GM18861 (cell line): ENCODE results near the gene LRRC47.

ENCODE experiments used
- ATAC-seq: cut with Tn5 transposase; IDR thresholded peaks from one replicate; pipeline ENCODE4 v1.9.1; 2021; ENCODE audit not compliant: unreplicated experiment

The LRRC47 gene

DNA sequence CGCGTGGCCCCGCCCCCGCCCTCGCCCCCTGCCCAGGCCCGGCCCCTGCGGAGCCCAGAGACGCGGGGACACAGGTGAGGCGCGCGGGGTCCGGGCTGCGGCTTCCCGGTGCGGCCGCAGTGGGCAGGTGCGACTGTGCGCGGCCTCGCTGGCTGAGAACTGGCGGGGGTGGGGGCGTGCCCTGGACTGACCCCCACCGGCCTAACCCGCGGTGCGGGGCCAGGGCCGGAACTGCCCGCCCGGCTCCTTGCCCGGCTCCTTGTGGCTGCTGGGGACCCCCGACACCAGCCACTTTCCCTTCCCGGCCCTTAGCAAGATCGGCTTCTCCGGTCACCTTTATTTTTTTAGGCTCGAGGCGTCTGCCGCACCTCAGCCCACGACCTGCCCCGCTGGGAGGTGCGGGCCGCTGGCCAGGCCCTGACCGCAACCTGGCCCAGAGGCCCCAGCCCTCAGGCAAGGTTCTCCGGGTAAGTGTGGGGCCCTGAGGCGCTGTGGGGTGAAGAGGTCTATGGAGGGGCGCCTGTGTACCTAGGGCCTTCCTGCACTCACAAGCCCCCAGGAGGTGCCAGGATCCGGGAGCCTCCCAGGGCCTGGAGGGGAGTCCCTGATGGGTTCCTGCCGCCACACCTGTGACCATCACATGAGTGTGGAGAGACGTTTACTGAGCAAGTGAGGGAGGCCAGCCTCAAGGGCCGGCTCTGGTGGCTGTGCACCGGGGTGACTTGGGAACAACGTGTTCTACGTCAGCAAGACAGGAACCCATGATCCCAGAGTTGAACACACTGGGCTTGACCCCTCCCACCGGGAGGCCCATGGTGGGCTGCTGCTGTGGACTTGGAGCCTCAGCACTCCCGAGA is 23.4 kb downstream of the LRRC47 start, which contains the start of gene SMIM1:
TSS of gene SMIM1 (plus strand) at position 35 of the 857 bp plus-strand sequence. CDS start 2,625 bp downstream, outside the sequence.
- ATAC-seq = no peak

- ATAC-seq = no peak
Observed at GRCh38 chr1:3772027-3772714, 24.1 kb downstream of the LRRC47 start.

GRCh38 chr1:3771108-3772026 is 24.9 kb downstream of the LRRC47 start:
- no peak for ATAC-seq

- no peak for ATAC-seq
Observed at GRCh38 chr1:3770047-3770765, 26.1 kb downstream of the LRRC47 start.

DNA sequence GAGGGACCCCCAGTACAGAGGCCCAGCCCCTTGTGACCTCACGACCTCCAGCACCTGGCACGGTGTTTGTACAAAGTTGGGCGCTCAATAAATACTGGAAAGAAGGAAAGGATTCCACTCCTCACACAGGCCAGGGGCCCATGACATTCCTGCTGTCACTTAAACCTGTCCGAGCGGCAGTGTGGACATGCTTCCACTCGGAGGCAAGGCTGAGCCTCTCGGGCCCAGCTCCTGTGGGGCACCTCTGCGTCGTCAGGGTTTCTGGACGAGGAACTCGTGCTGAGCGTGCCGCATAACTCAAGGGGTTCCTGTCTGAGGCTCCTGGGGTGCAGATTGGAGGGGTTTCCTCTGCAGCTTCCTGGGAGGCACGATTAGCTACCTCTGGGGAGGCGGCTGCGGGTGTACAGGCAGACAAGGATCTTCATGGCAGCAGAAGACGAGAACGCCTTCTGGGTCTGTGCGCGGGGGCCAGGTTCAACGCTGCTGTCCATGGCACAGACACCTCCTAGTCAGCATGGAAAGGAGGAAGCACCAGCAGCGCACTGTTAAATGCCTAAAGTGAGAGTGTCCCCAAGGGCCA is 27.4 kb downstream of the LRRC47 start:
- ATAC-seq = no peak

GRCh38 chr1:3767328-3767925 is 28.9 kb downstream of the LRRC47 start:
- no peak for ATAC-seq

DNA sequence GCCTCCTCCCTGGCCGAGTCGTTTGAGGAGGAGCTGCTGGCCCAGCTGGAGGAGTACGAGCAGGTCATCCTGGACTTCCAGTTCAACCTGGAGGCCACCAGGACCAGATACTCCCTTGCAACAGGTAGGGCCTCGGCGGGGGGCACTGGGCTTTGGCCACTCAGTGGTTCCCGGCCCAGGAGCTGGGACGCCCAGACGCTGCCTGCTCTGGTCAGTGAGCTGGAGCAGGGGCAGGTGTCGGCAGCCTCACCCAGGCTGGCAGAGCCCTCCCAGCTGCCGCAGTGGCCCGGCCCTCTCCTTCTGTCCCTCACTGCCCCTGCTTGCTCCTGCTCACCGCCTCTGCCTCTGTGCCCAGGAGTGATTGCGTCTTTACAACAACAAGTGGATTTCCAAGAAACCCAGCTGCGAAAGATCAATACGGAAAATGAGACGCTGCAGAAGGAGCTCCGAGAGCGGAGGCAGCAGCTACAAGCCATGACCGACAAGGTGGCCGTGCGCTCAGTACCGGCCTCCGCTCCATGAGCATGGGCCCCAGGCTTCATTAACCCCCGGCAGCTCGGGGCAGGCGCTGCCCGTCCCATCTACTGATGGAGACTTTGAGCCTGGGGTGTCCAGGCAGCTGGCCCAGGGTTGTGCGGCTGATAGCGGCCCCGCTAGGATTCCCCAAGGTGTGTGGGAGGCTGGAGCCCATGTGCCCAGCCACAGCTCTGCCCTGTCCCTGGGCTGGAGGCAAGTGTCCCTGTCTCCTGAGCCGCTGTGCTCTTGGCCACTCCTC is 32.8 kb downstream of the LRRC47 start:
- ATAC-seq = no peak

GRCh38 chr1:3762873-3763228 is 33.4 kb downstream of the LRRC47 start:
- ATAC-seq = no peak

DNA sequence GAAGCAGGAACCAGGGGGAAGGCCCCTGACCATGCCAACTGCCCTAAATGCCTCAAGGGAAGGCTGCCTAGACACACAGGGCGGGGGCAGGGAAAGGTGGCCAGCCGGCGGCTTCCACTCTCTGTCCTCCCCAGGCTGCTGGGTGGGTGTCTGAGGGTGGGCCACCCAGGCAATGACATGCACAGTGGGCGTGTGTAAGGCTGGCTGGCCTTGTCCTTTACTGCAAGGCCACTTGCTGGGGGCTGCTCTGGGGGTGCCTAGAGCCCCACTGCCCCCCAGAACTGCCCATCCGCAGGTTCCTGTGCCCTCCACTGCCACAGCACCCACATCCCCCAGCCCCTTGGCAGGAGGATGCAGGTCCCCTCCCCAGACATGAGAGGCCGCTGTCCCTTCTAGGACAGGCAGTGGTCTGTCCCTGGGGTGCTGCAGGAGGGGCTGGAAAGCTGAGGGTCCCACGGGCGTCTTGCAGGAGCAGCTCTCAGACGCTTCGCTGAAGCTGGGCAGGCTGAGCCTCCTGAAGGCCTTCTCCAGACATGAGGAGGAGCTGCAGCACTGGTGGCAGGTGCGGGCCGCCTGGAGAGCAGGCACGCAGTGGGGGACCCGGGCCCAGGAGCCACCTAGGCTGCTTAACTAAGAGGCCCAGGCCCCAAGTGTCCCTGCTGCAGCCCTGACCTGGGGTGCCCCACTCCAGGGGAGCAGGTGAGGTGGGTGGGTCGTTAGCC is 34.0 kb downstream of the LRRC47 start:
- no peak for ATAC-seq

DNA sequence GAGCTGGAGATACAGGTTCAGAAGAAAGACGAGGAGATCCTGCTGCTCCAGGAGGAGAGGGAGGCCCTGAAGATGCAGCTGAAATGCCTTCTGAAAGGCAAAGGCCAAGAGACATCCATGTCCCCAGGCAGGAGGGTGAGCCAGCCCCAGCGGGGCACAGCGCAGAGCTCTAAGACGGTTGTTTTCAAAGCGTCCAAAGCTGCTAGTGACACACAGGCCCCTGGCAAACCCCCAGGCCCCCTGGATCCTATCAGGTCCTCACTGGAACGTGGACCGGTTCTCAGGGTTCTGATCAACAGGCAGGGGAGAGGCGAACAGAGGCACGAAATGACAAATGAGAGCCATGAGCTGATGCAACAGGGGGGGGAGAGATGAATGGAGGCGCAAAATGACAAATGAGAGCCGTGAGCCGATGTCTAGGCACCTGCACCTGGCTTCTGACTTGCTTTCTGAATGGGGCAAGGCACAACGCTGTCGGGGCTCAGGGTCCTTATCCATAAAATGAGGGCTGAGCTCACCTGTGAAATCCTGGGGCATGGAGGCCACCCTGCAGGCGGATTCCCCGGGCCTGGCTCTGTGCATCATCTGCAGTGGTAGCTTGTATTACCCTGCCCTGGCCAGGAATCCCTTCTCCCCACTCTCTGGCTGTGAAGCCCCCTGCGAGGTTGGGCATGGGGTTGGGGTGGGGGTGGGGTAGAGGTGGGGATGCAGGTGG is 34.8 kb downstream of the LRRC47 start:
- ATAC-seq = no peak

DNA sequence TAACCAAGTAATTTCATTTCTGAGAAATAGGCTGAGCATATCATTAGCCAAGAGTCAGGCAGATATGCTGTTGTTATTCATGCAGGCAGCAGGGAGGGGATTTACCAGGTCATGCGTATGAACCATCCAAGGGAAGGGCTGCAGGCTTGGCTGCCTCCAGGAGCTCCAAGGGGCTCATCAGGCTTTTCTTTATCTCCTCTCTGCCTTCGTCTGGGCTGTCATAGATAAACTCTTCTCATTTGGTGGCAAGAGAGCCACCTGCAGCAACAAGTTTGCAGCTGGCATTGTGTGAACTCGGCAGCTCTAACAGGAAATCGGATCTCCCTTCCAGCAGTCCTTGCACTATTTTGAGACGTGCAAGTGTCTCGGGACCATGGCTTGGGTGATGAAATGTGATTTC is 36.5 kb downstream of the LRRC47 start:
- no peak for ATAC-seq

GRCh38 chr1:3759164-3759563 is 37.1 kb downstream of the LRRC47 start:
- ATAC-seq = no peak

GRCh38 chr1:3756394-3756793 is 39.9 kb downstream of the LRRC47 start:
- no peak for ATAC-seq

DNA sequence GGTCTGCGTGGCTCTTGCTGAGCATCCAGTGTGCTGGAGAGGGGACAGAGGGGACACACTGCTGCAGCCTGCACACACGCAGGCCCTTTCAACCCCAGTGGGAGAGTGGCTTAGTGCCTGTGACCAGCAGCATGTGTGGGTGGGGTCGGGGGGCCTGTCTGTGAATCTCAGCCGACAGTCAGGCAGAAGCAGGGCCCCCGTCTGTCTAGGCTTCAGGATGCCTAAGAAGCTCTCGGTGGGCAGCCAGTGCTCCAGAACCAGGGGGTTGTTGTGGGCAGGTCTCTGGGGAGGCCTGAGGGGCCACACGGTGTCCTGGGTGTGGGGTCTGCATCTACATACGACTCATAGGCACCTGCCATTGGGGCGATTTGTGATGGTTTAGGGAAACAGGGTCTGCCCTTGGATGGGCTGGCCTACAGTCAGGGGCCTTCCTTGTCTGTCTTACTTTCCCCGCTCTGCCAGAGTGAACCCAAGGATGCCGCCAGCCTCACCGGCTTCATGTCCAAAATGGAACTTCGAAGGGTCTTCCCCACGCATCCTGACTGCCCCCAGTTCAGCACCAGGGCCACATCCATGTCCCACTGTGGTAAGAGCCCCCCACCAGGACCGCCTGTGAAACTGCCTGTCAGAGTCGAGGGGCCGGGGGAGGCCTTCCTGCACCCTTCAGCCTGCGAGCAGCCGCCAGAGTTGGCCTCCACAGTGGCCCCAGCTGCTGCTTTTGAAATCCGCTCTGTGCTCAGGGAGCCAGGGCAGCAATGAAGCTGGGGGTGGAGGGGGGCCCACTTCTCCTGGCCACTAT is 42.4 kb downstream of the LRRC47 start:
- ATAC-seq = no peak

GRCh38 chr1:3752400-3752945 is 43.8 kb downstream of the LRRC47 start, which contains the start of gene CCDC27:
TSS of gene CCDC27 (plus strand) at chr1:3752450. CDS start at chr1:3752482, 32 bp downstream.
- no peak for ATAC-seq

DNA sequence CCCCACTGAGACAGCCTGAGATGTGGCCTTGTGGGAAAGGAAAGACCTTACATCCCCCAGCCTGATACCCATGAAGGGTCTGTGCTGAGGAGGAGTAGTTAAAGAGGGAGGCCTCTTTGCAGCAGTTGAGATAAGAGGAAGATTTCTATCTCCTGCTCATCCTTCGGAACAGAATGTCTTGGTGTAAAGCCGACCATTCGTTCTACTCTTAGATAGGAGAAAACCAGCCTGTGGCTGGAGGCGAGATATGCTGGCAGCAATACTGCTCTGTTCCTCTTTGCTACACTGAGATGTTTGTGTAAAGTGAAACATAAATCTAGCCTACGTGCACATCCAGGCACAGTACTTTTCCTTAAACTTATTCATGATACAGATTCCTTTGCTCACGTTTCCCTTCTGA is 45.6 kb downstream of the LRRC47 start:
- ATAC-seq = no peak

DNA sequence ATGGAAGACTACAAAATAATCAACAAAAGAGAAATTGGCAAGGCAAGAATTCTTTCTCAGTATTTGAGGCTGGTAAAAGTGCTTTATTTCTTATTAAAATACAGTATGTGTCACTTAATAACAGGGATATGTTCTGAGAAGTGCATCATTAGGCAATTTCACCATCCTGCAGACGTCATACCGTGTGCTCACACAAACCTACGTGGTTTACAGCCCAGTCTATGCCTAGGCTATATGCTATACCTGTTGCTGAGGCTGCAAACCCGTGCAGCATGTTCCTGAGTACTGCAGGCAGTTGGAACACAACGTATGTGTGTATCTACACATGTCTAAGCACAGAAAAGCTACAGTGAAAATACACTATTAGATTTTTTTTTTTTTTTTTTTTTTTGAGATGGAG is 46.8 kb downstream of the LRRC47 start:
- ATAC-seq = no peak
